LNCaP clone FGC (cell line): Measurements from ENCODE around the gene POLN.

ENCODE experiments used
- DNase-seq: peaks from one replicate; pipeline ENCODE4 v3.0.0-alpha.2; 2011; ENCODE audit warnings: low read depth
- H3K4me3 ChIP-seq: 2 replicates; pipeline ENCODE4 v1.5.1; 2011; ENCODE audit warnings: mild to moderate bottlenecking, low read depth, low read length, control low read depth
- TF ChIP-seq, protein P1 (sequence below): IDR thresholded peaks from 2 replicates; pipeline ENCODE4 v1.5.1; 2012; ENCODE audit warnings: mild to moderate bottlenecking; ENCODE audit not compliant: control insufficient read depth, insufficient read depth; ENCODE audit errors: extremely low read depth

POLN gene

GRCh38 chr4:2125023-2125422, 116.9 kb downstream of the POLN start:
- no peak for DNase-seq
- TF ChIP-seq, protein P1, sequence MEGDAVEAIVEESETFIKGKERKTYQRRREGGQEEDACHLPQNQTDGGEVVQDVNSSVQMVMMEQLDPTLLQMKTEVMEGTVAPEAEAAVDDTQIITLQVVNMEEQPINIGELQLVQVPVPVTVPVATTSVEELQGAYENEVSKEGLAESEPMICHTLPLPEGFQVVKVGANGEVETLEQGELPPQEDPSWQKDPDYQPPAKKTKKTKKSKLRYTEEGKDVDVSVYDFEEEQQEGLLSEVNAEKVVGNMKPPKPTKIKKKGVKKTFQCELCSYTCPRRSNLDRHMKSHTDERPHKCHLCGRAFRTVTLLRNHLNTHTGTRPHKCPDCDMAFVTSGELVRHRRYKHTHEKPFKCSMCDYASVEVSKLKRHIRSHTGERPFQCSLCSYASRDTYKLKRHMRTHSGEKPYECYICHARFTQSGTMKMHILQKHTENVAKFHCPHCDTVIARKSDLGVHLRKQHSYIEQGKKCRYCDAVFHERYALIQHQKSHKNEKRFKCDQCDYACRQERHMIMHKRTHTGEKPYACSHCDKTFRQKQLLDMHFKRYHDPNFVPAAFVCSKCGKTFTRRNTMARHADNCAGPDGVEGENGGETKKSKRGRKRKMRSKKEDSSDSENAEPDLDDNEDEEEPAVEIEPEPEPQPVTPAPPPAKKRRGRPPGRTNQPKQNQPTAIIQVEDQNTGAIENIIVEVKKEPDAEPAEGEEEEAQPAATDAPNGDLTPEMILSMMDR: no peak
- no peak overlapping the region for H3K4me3 ChIP-seq

GRCh38 chr4:2116687-2117400, 125.1 kb downstream of the POLN start:
- TF ChIP-seq, protein P1: no peak
- no peak overlapping the region for H3K4me3 ChIP-seq
- no peak for DNase-seq

DNA sequence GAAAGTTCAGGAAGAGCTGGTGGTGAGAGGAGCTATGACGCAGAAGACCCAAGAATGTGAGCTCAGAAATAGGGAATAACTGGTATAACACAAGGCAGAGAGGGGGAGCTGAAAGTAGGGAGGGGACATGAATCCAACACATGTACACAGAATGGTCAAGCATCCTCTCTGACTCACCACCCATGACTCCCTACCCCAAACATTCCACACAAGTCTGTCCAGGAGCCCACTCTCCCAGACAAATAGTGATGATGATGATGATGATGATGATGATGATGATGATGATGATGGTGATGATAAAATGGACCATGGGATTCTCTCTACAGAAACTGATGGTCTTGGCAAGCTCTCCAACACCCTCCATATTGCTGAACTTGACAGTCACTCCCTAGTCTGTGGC, 136.4 kb downstream of the POLN start:
- TF ChIP-seq, protein P1: no peak

DNA sequence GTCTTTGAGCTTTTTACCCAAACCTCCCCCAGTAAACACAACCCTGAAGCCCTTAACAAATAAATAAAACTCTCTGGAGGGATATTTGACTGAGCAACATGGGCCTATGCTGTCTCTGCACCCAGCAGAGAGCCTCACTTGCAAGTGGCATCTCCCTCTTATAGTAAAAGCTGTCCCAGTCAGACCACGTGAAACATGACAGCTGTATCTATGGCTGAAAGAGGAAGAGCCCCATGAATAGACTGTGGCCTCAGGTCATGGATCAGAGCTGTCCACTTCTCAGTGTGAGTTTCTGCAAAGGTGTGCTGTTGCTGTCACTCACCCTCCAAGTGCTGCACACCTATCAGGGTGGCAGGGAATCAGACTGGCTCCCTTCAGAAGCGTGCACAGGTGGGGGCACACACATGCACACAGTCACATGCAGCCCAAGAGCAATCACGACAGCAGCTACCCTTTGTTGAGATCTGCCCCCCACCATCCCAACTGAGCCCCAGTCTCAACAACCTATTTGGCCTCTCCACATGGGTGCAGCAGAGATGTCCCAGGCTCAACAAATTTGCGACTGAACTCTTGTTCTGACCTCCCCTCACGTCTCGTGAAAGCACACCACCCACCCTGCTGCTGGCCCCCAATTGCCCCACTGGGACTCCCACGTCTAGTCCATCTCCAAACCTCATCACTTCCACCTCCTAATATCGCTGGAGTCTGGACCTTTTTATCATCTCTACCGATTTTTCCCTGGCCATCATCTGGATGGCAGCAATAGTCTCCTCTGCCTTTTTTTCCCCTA, 137.2 kb downstream of the POLN start:
- DNase-seq: no peak
- no peak overlapping the region for H3K4me3 ChIP-seq
- TF ChIP-seq, protein P1: no peak

More for the DNA sequence above, 136.4 kb downstream of the POLN start:
- DNase-seq: no peak
- H3K4me3 ChIP-seq: no peak overlapping the region

GRCh38 chr4:2103843-2104547, 137.9 kb downstream of the POLN start:
- TF ChIP-seq, protein P1: no peak
- no peak for DNase-seq
- H3K4me3 ChIP-seq: no peak overlapping the region

DNA sequence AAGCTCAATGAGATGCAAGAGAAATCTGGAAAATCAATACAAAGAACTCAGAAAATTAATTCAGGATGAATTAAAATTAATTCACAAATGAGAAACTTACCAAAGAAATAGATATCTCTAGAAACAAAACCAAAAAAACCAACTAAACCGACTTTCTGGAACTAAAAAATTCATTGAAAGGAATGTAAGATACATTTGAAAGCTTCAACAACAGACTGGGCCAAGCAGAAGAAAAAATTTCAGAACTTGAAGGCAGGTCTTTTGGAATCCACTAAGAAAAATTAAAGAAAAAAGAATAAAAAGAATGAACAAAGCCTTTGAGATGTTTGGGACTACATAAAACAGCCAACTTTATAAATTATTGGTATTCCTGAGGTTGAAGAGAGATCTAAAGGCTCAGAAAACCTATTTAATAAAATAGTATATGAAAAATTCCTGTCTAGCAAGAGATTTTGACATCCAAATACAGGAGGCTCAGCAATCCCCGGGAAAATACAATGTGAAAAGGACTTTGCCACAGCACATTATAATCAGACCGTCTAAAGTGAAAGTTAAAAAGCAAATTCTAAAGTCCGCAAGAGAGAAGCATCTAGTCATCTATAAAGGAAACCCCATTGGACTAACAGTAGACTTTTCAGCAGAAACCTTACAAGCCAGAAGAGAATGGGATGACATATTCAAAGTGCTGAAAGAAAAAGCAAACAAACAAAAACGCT, 138.6 kb downstream of the POLN start:
- no peak for DNase-seq
- TF ChIP-seq, protein P1: no peak
- no peak overlapping the region for H3K4me3 ChIP-seq
